Activated naive CD4-positive, alpha-beta T cell treated with Interleukin-2 at 50 U/mL for 16 hours (primary cell): Measurements from ENCODE around the gene STK38L.
"Not testable (repeated sequence)": the region's sequence is repeated elsewhere in the genome, so short reads cannot be mapped to it uniquely, and the experiment has no call there.

Experiments used
- DNase-seq: peaks from one replicate; pipeline ENCODE4 v3.0.0-alpha.2; 2020

Gene STK38L

DNA sequence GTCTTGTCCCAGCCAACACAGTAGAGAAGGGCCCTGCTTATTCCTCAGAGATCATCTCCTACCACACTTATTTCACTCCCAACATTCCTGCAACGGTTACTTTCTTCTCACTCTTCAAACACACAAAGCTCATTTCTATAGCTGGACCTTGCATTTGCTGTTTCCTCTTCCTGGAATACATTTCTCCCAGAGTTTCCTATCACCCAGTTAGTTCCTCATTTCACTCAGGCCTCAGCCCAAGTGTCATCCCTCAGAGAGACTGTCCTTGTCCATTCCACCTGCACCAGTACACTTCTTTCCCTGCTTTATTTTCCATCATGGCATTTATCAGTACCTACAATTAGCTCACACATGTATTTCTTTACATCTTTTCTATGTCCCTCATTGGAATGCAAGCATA lies 14.7 kb upstream of the STK38L start:
- no peak for DNase-seq

GRCh38 chr12:27231374-27231773 lies 12.7 kb upstream of the STK38L start:
- DNase-seq: not testable (repeated sequence)

DNA sequence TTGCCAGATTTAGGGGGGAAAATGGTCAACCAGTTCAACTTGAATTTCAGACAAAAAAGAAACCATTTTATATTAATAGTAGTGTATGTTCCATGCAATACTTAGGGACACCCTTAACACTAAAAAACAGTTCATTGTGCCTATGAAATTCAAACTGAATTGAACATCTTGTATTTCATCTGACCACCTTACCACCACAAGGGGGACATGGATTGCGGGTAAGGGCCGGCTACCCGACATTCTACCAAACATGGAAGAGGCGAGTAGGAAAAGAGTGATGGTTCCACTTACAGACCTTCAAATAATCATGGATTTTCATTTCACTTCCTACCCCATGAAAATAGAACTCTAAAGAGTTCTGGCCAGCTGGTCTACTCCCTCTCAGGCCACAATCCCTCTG lies 10.3 kb upstream of the STK38L start:
- no peak for DNase-seq

DNA sequence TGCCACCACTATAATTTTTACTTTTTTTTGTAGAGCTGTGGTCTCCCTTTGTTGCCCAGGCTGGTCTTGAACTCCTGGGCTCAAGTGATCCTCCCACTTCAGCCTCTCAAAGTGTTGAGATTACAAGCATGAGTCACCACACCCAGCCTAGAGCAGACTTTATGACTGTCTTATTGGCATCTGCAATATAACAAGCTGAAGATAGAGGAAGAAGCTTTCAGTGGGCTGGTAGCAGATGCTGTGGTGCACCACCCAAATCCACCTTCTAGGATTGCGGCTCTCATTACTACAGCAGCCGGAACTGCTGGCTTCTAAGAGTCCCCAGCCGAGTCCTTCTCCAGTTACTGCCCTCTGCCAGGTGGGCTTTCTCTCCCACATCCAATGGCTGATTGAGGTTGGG lies 7.6 kb upstream of the STK38L start:
- DNase-seq: no peak

- no peak for DNase-seq
Observed at GRCh38 chr12:27237790-27238771, 6.0 kb upstream of the STK38L start.

DNA sequence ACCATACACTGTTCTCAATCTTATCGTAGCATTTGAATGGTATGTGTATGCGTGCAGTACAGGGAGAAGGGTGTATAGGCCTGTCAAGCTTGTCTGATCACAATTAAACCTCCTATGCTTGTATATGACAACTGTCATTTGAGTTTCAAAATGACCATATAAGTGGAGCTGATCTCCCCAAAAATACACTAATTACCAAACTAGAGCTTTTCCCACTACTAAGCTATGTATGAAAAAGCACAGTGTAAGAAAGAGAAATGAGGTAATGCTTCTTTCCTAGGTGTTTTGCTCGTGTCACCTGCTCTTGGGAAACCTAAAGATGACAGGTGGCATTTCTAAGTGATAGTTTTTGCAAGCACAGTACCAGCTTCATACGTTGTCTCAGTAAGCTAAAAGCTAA lies 1.1 kb upstream of the STK38L start:
- DNase-seq: no peak

DNA sequence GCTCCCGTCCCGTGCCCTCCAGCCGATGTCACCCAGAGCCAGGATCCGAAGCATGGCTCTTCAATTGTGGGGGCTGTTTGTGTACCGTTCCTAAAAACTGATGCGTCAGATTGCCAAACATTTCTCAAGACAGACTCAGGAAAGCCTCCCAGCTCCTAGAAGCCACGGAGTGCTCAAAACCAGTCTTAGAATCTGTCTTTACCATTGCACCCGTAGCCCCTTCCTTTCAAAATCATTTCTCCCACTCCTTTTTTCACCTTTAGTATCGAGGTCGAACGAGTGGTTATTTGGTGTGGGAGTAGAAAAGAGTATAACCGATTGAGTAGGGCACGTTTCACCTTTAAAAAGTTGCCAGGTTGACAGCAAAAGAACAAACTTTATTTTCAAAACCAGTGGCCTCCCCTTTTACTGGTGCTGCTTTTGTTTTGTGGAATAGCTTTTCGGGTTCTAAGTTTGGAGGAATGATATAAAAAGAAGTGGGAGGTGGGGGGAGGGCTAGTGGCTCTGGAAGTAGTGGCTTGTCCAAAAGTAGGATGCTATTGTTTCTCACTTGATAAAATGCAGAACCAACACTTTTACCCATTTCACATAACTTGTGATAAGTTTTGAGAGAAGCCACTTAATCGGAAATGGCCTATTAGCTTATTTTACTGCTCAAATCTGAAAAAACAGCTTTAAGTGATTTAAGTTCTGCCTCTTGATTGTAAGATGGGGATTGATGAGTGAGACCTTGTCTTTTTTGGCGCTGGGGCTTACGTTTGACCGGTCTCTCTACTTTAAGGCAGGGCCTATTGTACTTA lies 803 bp downstream of the STK38L start:
- no peak for DNase-seq

DNA sequence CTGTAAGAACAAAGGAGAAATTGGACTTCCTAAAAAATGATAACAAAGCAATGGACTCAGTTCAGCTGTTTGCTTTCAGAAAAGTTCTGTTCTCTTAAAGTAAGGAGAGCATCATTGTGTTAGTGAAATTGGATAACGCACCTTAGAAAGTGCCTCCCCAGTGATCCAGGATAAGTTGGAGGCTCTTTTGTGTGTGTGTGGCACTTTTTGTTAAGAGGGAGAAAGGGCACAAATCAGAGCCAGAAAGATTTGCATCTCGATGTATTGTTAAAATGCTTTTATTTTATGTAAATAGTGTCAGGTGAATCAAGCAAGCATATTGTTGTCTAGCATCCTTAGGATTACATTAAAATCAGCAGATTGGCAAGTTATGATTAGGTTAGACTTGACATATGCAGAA lies 2.1 kb downstream of the STK38L start:
- no peak for DNase-seq

DNA sequence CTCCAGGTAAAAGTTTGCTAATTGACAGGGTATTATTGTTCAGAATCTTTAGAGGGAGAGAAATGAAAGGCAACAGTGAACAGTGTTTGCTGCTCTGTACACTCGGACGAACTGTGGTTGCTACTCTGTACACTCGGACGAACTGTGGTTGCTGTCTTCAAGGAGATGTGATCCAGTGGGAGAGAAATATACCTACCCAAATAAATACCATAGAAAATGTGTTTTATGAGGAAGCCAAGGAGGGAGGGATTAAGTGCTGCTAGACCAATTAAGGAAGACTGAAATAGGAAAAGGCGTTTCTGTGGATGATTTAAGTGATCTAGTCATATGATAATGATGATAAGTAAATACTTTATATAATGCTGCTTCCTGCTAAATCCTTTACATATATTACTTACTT lies 2.7 kb downstream of the STK38L start:
- DNase-seq: no peak

GRCh38 chr12:27252934-27253333 lies 8.8 kb downstream of the STK38L start:
- no peak for DNase-seq

DNA sequence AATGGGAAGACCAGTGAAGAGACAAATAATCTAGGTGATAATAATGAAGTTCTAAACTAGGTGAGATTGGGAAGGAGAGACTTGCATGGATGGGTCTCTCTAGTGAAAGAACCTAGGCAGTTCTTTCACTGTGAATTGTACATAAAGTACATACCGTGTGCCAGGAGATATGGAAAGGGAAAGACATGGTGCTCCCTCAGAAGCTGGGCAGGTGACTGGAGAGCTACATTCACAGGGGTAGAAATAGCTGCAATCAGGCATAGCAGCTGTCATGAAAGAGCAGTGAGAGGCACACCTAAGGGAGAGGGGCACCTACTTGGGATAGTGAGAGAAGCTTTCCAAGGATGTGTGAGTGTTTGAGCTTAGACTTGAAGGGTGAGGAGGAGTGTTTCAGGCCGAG lies 9.3 kb downstream of the STK38L start:
- DNase-seq: no peak

- DNase-seq: no peak
Observed at GRCh38 chr12:27255806-27256205, 11.7 kb downstream of the STK38L start.

DNA sequence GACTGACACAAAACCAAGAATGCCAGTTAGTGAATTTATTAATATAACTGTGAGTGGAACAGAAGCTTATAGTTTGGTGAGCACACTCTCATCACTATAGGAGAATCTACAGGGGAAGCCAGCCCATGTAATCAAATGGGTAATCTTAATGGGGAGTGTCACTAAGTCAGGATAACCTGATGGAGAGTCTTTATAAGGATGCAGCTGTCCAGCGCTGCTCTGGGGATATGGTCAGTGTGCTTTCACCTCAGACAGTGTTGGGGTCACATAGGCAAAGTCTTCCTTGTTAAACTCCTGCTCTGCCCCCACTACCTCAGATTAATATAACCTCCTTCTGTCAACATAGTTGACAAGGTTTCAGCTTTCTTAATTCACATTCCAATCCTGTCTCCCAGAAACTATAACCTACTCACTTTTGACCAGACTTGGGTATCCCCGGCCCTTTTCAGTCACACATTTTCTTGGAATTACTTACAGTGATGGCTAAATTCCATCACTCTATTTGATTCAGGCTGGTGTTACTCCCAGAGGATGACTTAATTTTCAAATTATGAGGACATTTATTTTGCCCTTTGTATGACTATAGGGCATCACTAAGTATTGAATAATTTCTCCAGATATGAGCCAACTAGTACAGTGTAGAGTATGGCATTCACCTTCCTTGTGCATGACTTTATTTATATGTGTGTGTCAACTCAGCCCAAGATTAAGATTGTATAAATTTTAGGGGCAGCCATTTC lies 13.2 kb downstream of the STK38L start:
- DNase-seq: no peak

DNA sequence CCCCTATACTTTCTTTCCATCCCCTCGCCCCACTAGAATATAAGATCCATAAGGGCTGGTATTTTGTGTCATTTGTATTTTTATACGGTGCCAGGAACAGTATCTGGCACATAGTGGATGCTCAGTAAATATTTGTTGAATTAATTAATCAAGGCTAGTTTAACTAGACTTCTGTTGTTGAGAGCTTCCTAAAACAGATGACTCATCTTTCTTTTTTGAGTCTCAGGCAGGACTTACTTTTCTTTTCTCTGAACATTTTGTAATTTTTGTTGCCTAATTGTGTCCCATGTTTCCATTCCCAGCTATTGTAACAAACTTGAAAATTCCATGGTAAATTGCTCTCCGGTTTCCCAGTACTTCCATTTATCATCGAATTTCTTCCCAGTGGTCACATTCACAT lies 16.7 kb downstream of the STK38L start:
- no peak for DNase-seq

GRCh38 chr12:27261866-27262265 lies 17.8 kb downstream of the STK38L start:
- DNase-seq: no peak

DNA sequence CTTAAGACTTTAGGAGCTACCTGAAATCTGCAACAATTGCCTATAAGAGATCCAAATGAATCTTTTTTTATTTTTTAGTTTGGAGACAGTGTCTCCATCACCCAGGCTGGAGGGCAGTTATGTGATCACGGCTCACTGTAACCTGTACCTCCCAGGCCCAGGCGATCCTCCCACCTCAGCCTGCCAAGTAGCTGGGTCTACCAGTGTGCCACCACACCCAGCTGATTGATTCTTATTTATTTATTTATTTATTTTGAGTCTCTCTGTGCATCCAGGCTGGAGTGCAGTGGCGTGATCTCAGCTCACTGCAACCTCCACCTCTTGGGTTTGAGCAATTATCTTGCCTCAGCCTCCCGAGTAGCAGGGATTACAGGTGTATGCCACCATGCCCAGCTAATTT lies 26.1 kb downstream of the STK38L start:
- DNase-seq: no peak

DNA sequence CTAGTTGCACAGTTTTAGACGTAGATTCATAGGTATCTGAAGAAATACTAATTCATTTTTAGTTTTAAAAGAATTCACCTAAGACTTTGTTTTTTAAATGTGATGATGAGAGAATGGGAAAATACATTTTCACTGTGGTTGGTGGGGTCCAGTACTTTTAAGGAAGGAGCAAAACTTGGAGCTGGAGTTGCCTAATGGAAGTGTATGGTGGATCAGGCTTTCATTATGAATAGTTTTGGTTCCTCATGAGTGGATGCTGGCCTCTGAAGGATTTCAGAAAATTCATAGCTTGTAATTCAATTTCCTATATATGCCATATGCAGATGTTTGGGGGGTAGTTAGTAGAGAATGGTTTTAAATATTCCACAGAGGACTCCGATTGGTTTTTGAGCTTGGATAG lies 27.1 kb downstream of the STK38L start:
- DNase-seq: no peak

DNA sequence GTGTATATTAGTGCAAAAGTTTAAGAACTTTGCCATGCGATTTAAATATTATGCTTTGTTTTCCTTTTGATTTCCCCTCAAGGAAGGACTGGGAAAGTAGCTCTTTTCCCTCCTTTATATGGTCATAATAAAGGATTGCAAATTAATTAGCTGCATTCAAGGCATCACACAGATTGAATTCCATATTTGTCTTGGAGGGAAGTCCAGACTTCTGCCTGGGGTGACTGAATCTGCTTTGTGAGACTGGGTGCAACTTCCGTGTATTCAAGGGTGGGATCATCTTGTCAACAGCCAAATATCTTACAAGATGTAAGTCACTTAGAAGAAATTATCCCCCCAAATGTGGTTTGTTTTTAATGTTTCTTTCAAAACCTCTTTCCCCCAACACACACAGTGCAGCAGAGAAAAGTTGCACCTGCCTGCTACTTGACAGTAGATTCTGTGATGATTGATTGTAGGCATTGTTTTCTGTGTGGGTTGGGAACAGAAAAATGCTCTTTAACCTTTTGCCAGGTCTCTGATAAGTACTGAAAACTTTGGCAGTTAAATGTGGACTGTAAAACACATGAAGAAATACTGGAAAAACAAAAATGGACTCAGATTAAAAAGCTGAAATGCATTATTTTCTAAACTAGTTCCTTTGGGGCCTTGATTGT lies 28.4 kb downstream of the STK38L start:
- DNase-seq: no peak

- DNase-seq: no peak
Observed at GRCh38 chr12:27273114-27273513, 29.0 kb downstream of the STK38L start.

DNA sequence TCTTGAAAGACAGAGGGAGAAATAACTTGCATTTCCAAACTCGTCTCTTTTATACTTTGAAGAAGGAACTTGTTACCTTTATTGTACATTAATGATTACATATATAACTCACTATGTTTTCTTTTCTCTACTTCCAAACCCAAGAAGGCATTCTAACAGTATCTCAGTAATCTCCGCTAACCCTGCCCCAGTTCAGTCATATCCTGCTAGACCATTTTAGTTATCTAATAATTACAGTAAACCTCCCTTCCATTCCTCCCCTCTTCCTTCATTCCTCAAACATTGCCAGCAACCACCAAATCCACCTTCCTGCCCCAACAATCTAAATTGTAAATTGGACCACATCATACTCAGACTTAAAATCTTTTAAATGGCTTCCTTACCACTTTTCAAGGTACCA lies 30.6 kb downstream of the STK38L start:
- DNase-seq: no peak

DNA sequence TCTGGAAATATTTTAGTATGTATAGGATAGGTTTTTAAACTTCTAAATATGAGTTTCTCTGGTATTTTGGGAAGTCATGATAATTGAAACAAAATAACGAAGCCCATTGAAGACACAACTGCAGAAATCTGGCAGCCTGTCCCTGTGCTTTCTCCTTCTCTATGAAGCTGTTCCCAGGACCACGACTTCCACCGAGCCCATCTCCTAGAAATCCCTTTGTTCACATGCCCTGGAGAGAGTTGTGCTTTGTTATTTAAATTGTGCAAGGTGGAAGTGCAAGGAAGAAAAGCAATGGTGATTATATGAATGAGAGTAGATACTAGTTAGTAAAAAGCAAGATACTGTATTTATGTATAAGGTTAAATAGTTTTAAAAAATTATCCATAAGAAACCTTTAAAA lies 32.2 kb downstream of the STK38L start:
- DNase-seq: no peak

DNA sequence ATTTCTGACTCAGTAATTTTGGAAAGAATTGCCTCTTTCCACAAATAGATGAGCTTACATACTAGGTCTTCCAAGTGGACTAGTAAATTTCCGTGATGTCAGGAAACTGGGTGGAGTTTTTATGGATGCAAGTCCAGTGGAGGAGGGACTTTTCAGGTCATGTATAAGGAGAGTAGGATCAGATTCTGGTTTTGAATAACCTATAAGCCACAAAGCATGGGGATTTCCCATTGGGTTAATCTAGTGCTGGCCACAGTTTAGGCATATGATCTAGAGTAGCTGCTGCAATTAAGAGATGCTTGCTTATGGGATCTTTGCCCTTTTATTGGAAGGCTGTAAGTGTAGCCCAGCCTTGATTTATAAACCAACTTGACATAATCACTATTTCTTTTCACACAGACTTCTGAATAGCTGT lies 33.8 kb downstream of the STK38L start:
- no peak for DNase-seq

DNA sequence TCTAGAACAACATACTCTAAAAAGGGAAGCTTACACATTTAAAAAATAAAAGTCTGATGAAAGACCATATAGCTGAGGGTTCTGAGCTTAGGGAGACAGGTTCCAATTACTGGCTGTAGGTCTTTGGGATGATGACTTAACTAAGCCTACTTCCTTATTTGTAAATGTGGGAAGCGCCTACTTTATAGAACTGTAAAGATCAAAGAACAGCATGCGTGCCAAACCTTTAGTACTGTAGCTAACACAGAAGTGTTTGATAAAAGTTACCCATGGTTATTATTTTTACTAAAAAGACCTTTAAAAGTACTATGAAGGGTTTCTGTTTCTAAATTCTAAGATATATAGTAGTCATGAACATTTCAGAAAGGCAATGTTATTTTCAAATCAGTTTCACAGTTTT lies 35.7 kb downstream of the STK38L start:
- no peak for DNase-seq
